Activated CD4-positive, CD25-positive, alpha-beta regulatory T cell treated with anti-CD3 and anti-CD28 coated beads, Interleukin-2, amount 50 U/mL, for 24 hours (primary cell): ENCODE measurements around the gene ARHGEF3.

Experiments used
- ATAC-seq, 2 donors: fragments of 150-1000 bp; cut with Tn5 transposase; one replicate each; pipeline ENCODE4 v1.10.0; 2021; ENCODE audit warnings: mild to moderate bottlenecking in 1 of 2, moderate library complexity in 1 of 2

The ARHGEF3 gene

DNA sequence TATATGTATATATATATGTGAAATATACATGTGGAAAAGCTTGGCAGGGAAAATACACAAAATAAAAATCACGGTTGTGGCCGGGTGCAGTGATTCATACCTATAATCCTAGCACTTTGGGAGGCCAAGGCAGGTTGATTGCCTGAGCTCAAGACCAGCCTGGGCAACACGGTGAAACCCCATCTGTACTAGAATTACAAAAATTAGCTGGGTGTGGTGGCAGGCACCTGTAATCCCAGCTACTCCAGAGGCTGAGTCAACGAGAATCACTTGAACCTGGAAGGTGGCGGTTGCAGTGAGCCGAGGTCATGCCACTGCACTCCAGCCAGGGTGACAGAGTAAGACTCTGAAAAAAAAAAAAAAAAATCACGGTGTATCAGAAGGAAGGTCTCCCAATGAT, 20.8 kb upstream of the ARHGEF3 start:
- ATAC-seq: no peak

GRCh38 chr3:56819016-56819809, 17.5 kb upstream of the ARHGEF3 start:
- ATAC-seq: no peak

- no peak for ATAC-seq
Measured at GRCh38 chr3:56818156-56818985, 16.6 kb upstream of the ARHGEF3 start.

GRCh38 chr3:56817646-56818045, 15.9 kb upstream of the ARHGEF3 start:
- no peak for ATAC-seq

DNA sequence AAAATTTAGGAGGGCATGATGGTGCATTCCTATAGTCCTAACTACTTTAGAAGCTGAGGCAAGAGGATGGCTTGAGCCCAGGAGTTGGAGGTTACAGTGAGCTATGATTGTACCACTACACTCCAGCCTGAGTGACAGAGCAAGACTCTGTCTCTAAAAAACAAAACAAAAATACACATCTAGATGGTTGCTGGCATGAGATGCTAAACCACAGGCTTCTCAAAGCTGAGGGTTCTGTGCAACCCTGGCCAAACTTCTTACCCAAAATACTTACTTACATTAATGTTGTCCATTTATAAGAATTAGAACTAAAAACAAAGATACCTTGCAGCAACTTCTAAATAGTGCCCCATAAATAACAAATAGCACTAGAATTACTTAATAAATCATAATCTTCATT, 14.3 kb upstream of the ARHGEF3 start:
- ATAC-seq: no peak

- ATAC-seq: no peak
Measured at GRCh38 chr3:56815589-56815988, 13.8 kb upstream of the ARHGEF3 start.

DNA sequence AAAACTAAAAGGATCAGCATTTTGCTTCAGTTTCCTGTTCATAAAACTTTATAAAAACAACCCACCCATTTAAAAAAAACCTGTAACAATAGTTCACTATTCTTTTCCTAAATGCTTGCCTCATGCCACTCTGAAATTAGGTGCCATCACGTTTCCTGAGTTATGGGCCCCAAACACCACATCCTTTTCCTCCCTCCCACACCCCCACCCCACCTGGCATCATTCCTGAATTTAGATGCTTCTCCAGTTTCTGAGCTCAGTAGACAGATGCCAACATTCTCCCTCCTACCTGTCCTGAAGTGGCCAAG, 11.9 kb upstream of the ARHGEF3 start:
- no peak for ATAC-seq

DNA sequence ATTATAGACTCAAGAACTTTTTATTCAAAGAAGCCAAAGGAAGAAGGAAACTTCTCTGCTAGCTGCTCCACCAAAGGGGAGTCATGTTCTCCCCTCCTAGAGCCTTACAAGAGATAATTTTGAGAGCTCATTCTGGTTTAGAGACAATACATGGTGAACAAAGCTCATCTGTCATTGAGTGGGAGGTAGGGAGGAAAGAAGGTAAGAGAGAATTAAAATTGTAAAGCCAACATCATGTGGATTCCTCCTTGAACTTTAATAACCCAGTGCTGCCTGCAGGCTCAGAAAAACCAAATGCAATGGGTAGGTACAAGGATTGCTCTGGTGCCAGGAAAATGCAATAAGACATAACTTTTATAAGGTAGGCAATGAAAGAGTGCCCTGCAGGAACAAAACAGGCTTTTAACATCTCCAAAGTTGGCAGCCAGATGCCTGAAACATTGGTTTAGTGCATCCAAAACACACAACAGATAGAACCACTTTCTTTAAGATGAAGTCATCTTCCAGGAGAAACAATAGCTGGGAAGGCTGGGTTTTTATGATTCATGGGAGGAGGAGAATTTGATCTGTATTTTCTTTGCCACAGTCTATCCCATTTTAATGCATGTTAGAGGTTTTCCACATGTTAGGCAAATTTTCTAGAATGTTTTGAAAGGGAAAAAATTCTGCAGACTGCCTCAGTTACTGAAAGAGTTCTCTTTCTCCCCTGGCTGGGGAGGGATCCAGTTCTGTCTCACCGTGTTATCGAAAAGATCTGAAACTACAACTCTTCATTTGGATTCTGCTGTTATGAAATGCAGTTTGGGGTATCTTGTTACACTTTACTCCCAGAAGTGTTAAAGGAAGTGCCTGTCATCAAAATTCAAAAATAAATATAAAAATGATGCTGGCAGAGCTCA, 11.3 kb upstream of the ARHGEF3 start:
- ATAC-seq: no peak

DNA sequence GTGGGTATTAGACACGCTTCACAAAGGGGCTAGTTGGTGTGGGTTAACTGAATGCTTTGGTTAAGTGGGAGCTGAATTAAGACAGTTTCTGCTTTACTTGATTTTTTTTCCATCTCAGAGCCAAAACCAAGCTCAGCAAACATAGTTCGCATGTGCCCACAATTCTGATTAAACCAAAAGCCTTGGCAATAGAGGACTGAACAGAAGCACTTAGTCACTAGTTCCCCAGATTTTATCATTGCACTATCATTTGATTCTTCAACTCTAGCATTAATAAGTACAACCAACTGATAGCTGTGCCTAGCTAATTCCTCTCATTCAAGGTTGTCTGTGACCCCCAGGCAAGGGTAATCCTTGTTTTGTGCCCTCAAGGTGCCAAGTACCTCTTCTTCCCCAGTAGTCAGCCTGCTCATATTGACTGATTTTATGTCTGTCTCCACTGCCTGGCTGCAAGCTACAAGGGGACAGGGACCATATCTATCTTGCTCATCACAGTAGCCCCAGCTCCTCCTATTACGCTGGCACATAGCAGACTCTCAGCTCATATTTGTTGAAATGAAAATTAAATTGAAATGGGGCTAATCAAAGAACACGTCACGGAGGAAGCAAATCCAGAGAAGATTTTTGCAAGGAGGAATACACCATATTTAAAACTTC, 9.9 kb upstream of the ARHGEF3 start:
- ATAC-seq: peak in 1 of 2 donors; percentile 30

- ATAC-seq: no peak
Measured at GRCh38 chr3:56810577-56811545, 9.1 kb upstream of the ARHGEF3 start.

GRCh38 chr3:56806407-56806806, 4.7 kb upstream of the ARHGEF3 start:
- no peak for ATAC-seq

- no peak for ATAC-seq
Measured at GRCh38 chr3:56802790-56803189, 1.0 kb upstream of the ARHGEF3 start.

GRCh38 chr3:56802378-56802745, 613 bp upstream of the ARHGEF3 start:
- ATAC-seq: no peak

DNA sequence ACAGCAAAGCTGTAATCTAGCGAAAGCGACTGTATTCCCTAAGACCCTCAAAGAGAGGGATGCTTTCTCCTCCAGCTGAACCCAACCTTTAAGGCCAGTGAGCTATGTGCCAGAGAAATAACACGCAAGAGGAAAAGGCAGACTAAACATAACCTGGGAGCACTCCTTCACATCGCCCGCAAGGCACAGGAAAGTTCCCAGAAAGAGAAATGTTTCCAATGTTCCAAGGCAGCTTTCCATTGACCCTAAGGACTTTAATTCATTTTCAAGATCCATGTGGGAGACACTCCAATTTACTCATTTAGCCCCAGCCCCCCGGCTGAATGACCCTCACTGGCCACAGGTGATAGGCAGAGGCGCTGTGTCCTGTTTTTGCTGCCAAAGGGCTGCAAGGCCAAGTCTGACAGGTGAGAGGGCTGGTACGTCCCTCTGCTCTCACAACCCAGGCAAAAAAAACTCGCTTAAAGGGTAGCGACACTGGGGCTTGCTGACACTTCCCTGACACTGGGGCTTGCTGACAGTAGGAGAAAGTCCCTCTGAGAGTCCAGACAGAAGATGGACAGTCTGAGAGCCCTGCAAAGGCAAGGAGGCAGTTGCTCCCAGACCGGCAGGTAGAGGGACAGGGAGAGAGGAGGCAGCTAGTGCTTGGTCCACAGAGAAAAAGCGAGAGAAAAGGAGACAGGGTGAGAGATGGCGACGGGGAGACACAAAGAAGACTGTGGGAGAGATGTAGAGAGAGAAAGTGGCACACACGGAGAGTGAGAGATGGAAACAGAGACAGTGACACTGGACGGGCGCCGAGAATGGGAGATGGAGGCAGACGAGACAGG, 702 bp downstream of the ARHGEF3 start:
- ATAC-seq: peak; percentile 21 to 25

GRCh38 chr3:56800130-56800831, 1.5 kb downstream of the ARHGEF3 start:
- ATAC-seq: peak; percentile 62 to 65

DNA sequence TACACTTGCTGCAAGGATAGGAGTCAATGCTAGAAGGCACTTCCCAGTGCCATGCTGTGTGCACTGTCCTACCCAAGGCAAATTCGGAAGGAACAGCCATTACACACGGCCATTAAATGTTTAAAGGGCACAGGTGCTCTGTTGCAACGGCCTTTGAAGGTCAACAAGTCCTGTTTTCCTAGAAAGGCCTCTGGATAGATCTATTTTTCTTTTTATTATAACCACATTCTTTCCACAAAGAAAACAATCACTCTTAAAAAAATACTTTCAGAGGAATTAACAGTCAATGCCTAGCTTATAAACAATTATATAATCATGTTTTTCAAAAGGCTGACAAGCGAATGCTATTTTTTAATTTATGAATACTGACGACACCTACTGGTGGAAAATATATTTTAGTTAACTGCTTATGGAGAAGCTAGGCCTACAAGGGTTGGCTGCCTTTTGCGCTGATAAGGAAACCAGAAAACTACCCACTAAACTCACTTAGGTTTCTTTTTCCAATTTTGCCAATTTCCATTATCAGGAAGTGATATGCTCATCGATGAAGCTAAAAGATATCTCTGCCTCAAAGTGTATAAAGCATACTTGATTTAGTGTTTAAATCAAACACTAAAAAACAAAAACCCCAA, 2.4 kb downstream of the ARHGEF3 start:
- ATAC-seq: no peak

GRCh38 chr3:56796996-56797395, 4.8 kb downstream of the ARHGEF3 start:
- no peak for ATAC-seq

DNA sequence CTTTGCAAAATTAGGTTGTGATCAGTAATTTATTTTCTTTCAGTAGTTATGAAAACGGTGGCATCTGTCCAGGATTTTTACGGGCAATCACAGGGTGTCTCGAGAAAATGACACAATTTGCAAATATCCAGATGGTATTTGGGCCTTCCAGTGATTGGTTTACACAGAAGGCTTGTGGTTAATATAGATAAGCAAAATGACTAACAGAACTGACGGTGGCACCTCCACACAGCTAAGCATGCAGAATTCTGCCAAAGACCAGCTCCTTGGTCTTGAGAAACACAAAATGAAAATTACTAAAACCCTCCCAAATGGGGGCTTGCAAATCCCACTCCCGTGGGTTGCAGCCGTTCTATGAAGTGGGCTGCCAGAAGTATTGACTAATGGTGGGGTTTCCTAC, 5.5 kb downstream of the ARHGEF3 start:
- ATAC-seq: peak; percentile 23 to 40

GRCh38 chr3:56795829-56796185, 5.9 kb downstream of the ARHGEF3 start:
- no peak for ATAC-seq
